ENCODE results near the gene PIGR.

Gene PIGR

GRCh38 chr1:206885341-206886060, 60.8 kb downstream of the PIGR start:
- DNase-seq = no peak

GRCh38 chr1:206883876-206884275, 62.4 kb downstream of the PIGR start:
- no peak for DNase-seq

GRCh38 chr1:206883160-206883559, 63.1 kb downstream of the PIGR start:
- DNase-seq = no peak

GRCh38 chr1:206882555-206882954, 63.7 kb downstream of the PIGR start:
- no peak for DNase-seq

- DNase-seq = no peak
These were observed 66.0 kb downstream of the PIGR start for GRCh38 chr1:206880314-206880713.

All from DMS 273 treated with DMSO at 0.1 percent for 48 hours (cell line).